NK-92 (cell line): ENCODE results near the gene AGAP3.

Source experiments
- DNase-seq: peaks from one replicate; lab custom pipeline; 2025; ENCODE audit not compliant: unreplicated experiment; lab: John Stamatoyannopoulos, UW

AGAP3 gene

DNA sequence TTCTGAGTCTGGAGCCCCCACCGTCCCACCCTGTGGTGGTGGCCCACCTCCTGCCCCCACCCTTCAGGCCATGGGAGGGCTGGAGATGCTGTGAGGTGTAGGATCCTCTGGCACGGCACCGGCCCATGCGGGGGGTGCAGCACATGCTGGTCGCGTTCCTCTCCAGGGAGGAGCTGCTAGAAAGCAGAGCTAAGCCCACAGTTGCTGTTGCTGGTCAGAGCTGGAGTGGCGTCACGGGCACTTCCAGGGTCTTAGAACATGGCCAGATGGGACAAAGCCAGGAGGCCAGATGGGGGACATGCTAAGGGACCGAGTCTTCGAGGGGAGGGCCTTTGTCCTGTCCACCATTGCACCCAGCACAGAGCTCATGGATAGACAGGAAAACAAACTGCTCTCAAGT lies 21.6 kb downstream of the AGAP3 start:
- DNase-seq, result no peak

DNA sequence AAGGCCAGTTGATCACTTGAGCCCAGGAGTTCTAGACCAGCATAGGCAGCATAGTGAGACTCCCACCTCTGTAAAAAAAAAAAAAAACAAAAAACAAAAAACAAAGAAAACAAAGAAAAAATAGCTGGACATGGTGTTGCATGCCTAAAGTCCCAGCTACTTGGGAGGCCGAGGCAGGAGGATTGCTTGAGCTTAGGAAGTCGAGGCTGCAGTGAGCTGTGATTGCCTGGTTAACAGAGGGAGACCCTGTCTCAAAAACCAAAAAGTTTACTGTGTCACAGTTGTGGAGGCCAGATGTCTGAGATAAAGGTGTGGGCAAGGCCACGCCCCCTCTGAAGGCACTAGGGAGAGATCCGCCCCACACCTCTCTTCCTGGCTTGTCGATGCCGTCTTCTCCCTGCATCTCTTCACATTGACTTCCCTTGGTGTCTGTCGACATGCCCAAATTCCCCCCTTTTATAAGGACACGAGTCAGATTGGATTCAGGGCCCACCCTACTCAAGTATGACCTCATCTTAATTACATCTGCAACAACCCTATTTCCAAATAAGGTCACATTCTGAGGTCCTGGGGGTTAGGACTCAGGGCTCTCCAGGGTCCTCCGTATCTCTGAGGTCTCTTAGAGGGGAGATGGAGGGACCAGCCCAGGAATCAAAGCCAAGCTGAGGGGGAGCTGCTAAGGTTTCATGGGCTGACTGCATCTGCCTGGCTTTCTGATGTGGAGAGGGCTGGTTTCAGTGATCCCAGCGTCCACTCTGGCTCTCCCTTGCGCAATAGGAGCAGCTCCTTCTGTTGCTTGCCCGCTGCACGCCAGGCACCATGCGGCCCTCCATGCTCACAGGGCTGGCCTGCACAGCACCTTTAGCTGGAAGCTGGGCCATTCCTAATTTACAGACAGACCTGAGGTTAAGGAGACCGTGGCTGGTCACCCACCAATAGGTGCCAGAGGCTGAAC lies 23.1 kb downstream of the AGAP3 start:
- DNase-seq, result no peak

DNA sequence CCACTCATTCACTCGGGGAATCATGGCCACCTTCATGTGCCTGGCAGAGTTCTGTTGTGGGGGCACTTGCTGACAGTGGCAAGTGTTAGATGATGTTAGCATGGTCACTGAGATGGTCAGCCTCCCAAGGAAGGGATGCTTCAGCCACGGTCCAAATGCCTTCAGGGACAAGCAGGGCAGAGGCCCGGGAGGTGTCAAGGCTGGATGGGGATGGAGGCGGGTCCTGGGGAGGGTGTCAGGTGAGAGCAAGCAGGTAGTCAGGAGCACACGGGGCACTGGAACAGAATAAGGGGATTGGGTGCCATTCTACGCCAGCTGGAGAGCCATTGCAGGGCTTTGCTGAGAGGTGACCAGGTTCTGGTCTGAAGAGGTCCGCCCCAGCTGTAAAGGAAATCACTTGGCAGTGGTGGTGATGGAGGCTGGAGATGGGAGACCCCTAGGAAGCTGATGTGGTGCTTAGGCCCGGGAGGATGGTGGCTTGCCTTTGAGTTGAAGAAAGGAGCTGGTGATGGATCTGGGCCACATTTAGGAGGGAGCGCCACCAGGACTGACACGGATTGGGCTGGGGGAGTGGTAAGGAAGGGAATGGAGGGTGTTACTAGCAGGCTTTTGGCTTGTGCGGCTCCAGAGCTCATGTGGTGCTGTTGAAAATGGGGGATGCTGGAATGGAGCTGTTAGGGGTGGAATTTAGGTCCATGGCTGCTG lies 24.1 kb downstream of the AGAP3 start:
- no peak for DNase-seq

DNA sequence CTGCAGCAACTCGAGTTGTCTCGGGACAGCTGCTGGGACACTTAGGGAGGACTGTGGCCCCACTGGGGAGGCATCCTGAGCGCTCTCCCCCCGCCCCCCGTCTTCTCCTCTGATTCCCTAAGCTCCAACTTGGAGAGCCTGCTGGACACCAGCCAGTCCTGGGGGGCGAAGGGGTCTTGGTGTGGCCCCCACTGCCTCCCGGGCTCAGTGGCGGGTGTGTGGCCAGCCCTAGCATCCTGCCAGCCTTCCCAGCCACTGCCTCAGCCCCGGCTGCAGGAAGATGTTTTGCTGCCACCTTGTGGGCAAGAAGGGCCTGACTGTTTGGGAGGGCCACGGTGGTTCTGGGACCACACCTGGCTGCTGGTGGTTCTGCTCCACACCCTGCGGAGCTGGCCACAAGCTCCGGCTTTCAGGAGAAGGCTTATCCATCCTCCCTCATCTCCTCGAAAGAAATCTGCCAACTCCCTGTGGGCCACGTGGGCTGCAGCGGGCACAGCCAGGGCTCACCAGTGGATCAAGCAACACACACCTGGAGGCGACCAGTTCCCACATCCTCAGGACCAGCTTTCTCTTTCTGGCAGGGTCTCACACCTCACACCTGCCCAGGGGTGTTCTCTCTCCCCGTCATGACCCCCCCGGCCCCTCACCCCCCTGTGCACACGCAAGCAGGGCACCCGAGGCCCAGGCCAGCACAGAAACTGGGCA lies 24.8 kb downstream of the AGAP3 start:
- DNase-seq, result no peak

DNA sequence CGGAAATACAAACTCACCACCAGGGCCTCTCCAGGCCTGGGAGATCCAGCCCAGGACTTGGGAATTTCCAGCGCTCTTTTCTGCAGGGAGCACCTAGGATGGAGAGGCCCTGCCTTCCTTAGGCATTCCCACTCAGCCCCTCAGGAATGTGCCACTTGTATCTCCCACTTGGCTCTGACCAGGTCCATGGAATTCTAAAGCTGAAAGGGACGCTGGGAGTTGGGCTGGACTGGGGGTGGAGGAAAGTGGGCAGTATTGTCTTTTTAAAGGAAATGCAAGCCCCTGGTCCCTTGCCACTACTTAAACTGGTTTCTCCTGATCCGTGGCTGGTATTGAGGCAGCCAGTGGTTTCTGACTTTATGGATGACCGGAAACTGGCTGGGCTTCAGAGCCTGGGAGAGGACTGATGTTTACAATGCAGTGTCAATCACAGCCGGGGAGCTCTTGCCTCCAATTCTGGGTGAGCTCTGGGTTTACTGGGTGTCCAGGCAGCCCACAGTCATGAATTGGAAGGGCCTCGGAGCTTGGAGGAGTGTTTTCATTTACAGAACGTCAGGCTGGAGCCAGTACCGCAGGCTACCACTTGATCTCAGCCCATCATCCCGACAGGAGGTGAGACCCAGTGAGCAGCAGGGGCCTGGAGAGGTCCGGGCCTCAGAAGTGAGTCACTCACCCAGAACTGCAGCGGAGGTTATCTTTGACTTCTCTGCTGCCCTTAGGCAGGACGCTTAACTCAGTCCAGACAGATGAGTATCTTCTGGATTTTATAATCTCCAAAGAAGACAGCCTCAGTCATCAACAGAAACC lies 27.3 kb downstream of the AGAP3 start:
- no peak for DNase-seq

DNA sequence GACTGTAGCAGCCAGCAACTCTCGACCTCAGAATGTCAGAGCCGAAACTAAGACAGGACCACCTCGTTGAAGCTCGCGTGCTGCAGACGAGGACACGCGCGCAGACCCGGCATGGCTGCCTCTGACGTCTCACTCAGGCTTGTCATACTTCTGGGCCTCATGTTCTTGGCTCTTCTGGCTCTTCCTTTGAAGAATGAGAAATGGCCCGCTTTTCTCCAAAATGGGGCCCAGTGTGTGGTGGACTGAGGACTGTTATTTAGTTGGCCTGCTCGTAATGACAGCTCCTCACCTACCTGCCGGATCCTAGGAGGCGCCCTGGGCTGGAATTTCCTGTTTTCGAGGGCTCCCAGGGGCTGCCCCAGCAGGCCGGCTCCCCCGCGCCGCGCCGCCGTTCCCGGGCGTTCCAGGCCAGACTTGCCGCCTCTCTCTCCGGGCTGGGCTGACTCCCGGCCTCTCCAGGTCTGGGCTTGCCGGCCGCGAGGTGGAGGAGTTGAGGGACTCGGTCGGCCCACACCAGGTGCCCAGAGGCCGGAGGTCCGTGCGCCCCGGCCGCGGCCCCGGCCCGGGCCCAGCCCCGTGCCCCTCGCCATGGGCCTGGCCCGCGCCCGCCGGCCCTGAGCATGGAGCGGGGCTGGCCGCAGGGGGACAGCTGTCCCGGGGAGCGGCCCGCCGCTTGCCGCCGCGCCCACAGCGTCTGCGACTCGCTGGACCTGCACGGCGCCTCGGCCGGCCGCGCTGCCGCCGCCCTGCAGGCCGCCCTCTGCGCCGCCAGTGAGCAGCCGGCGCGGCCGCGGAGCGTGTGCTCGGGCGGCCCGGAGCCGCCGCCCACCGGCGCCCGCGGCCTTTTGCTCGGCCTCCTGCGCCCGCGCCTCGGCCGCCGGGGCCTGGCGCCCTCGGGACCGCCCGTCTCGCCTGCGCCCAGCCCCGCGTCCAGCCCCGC lies 28.1 kb downstream of the AGAP3 start:
- DNase-seq, result no peak

DNA sequence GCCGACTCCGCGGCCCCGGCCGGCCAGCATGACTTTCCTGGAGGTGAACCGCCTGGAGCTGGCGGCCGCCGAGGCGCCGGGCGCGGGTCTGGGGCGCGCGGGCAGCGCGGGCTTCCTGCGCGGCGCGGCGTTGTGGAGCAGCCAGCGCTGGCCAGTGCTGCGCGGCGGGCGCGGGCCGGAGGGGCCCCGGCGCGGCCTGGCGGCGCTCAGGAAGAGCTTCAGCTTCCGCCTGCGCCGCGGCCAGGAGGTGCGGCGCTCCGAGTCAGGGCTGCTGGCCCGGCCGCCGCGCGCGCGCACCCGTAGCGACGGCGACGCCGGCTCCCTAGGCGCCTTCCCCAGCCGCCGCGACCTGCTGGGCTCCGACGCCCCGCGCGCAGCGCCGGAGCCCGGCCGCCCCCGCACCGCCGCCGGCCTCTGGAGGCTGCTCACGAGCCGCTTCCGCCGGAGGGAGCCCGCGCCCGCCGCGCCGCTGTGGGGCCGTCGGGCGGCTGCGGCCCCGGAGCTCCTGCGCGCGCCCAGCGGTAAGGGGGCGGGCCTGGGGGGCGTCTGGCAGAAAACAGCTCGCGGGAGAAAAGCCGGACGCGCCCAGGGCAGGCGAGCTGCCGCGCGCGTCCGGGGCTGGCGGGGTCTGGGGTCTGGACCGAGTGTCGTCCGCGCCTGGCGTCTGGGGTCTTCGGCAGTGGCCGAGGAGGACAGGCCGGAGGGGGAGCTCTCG lies 29.0 kb downstream of the AGAP3 start:
- DNase-seq, result no peak

DNA sequence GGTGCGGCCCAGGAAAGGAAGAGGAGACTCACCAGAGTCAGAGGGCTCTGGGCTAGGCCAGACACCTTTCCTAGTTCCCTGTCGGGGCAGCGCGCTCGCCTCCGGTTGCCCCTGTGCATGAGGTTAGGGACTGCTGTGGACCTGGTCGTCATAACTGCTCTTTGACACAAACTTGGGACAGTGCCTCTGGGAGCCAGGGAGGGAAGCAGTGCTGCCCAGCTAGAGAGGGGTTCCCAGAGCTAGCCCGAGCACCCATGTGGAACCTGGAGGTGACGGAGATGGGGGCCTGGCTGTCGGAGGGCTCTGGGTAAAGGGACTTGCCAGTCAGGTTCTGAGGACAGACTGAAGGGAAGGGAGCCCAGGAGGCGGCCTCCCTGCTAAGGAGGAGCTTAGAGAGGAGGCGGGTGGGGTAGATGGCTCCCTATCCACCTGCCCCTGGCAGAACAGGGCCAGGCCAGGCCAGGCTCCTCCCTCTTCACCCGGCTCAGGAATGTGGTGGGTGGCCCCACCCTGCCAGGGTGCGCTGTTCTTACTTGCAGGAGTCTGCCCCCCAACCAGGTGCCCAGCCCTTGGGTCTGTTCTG lies 29.7 kb downstream of the AGAP3 start:
- DNase-seq, result no peak

DNA sequence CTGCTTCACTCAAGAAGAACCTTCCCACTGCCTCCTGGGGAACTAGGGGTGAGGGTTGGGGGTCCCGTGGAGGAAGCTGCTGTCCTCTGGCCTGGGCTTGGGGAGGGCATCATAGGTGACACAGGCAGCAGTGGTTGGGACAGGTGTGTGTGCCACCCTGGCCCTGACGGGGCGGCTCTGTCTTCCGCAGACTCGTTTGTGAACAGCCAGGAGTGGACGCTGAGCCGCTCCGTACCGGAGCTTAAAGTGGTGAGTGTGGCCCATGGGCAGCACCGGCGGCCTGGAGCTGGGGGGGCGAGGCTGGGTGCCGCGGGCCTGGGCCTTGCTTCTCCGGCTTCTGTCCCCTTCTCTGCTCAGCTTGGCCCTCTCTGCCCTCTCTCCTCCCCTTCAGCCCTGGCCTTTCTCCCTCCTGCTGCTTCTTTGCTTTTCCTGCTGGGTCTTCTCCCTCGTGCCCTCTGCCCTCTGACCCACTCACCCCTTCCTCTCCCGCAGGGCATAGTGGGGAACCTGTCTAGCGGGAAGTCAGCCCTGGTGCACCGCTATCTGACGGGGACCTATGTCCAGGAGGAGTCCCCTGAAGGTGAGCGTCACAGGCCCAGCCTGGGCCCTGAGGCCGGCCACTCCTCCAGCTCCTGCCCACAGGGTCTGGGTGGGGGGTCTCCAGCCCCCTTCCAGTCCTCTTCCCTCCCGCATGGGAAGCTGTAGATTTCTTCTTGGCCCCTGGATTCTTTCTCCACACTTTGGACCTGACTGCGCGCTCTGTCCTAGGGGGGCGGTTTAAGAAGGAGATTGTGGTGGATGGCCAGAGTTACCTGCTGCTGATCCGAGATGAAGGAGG lies 30.5 kb downstream of the AGAP3 start:
- no peak for DNase-seq

DNA sequence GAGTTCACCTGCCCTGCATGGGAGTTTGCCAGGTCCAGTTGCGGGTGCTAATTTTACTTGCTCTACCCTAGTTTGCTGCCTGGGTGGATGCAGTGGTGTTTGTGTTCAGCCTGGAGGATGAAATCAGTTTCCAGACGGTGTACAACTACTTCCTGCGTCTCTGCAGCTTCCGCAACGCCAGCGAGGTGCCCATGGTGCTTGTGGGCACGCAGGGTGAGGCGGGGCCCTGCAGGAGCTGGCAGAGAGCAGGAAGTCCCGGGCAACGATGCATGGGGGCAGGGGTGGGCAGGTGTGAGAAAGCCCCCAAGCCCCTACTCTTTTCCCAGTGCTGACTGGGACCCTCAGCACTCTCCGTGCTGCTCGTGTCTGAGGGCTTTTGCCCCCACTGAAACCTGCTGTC lies 31.3 kb downstream of the AGAP3 start:
- no peak for DNase-seq

DNA sequence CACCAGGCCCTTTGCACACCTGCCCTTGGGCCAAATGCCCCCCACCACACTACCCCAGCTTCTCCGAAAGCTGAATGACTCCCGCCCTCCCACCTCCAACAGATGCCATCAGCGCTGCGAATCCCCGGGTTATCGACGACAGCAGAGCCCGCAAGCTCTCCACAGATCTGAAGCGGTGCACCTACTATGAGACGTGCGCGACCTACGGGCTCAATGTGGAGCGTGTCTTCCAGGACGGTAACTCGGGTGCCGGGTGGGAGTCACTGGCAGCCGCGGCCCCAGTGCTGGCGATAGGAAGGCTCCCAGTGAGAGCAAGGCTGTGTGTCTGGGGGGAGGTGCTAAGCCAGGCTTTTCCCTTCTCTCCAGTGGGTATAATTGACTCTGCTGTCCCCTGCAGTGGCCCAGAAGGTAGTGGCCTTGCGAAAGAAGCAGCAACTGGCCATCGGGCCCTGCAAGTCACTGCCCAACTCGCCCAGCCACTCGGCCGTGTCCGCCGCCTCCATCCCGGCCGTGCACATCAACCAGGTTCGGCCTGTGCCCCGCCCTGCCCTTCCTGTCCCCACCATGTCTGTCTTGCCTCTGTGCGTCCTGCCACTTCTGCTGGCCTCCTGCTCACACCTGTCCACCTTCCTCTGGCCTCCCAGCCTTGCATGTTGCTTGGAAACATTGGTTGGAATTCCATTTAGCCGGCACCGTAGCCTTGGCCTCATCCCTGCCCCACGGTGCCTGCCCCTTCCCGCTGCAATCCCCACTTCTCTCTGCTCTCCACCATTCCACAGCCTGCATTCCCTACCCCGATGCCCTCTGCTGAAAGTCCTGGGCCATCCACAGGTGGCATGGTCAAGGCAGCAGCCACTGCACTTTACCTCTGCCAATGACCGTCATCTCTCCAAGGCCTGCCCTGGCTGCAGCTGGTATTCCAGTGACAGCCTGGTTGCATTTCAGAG lies 32.1 kb downstream of the AGAP3 start:
- no peak for DNase-seq

DNA sequence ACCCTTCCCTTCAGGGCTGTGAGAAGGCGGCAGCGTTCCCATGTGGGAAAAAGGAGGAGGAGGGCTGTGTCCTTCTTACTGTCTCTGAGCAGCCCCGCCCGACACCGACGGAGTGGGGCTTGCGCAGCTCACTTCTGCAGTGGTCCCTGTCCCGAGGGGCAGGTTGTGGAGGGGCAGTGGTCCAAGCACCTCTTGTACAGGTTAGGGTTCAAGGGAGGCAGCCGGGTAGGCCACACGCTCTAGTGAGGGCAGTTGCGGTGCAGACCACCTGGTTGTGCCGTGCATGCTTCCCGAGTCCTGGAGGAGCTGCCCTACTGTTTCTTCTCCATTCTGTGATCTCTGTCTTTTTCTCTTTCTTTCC lies 32.8 kb downstream of the AGAP3 start:
- no peak for DNase-seq

DNA sequence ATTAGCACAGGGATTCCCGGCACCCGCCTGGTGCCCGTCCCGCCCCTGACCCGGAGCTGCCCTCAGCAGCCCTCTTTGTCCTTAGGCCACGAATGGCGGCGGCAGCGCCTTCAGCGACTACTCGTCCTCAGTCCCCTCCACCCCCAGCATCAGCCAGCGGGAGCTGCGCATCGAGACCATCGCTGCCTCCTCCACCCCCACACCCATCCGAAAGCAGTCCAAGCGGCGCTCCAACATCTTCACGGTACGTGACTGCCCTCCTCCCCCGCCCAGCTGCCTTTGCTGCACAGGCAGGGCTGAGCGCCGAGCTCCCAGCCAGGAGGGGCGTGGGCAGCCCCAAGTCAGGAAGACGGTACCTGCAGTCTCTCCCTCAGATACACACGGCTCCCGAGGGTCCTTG lies 33.6 kb downstream of the AGAP3 start:
- DNase-seq, result no peak

DNA sequence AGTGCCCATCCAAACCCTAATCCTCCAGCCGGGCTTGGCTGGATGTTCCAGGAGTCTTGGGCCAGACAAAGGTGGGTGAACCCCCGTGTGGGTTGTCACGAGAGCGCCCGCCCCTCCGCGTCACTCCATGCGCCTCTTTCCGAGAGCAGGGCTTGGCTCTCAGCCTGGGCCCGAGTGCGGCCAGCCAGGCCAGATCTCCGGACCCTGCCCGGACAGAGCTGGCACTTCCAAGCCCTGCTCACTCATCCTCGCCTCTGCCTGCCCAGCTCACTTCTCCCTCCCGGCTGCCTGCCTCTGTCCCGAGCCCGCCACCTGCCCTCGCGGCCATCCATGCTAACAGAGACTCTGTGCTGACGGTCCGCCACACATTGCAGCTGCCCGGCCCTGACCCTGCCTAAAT lies 34.6 kb downstream of the AGAP3 start:
- no peak for DNase-seq

DNA sequence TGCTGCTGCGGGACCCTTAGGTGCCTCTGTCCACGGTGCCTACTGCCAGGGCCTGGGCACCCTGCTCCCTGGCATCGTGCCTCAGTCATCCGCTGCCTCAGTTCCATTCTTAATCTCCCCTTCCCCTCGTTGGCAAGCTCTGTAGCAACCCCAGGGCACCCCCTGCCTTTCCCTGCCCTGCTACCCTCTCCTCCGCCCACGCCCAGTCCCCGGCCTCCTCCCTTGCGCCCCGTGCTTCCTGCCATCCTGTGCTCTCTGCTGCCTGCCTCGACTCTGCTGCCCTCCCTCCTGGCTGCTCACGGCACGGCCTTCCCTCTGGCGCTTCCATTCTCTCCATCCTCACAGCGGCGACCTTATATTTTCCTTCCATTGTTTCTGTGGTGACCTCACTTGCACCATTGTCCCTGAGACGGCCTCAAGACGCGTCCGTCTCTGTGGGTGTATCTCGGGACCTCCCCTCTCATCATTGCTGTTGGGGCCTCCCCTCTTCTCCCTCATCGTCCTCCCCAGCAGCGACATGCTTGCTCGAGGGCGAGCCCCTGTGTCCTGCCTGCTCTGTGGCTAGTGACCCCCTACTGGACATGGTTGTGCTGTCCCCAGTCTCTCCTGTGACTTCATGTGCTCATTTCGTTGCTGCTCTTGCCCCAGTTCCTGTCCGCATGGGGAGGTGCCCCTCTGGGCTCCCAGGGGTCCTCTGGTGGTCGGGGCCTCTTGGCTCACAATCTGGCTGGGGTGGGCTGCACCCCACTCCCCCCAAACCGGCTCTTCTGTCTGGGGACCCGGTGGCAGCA lies 35.3 kb downstream of the AGAP3 start:
- no peak for DNase-seq

DNA sequence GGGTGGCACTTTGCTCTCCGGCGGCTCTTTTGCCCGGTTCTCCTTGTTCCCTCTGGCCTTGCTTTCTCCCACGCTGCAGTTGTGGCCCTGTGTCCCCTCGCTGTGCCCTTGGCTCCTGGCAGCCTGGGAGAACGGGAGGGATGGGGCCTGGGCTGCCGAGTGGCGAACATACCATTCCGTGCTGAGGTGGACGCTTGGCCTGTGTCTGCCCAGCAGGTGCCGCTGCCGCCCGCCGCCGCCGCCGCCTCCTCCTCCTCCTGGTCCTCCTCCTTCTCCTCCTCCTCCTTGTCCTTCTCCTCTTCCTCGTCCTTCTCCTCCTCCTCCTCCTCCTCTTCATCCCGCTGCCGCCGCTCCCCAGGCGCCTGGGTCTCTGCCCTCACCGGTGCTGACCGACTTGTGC lies 36.0 kb downstream of the AGAP3 start:
- DNase-seq, result no peak
